Renal cortex interstitium (tissue), 11 donors: Measurements from ENCODE around the gene ABHD4. TPM values are rescaled to one million over a fixed set of nuclear protein-coding genes. Genes with fewer than 3 reads are reported as not detected.

ENCODE experiments used
- DNase-seq, 11 donors: peaks; one replicate each; pipeline ENCODE4 v3.0.0-alpha.2; 2013; ENCODE audit warnings: low read depth in 9 of 11, low spot score in 4 of 11; ENCODE audit errors: extremely low read depth in 1 of 11
- polyA plus RNA-seq, 3 donors: library from polyadenylated mRNA; unstranded; fragments of 120-200 nt; gene quantifications; one replicate each; pipeline ENCODE4 v1.2.1, GENCODE V29; 2013; ENCODE audit not compliant: insufficient read length in 3 of 3

The ABHD4 gene
- polyA plus RNA-seq, 3 donors = 43.3 to 62.2 (median 50.3) TPM

DNA sequence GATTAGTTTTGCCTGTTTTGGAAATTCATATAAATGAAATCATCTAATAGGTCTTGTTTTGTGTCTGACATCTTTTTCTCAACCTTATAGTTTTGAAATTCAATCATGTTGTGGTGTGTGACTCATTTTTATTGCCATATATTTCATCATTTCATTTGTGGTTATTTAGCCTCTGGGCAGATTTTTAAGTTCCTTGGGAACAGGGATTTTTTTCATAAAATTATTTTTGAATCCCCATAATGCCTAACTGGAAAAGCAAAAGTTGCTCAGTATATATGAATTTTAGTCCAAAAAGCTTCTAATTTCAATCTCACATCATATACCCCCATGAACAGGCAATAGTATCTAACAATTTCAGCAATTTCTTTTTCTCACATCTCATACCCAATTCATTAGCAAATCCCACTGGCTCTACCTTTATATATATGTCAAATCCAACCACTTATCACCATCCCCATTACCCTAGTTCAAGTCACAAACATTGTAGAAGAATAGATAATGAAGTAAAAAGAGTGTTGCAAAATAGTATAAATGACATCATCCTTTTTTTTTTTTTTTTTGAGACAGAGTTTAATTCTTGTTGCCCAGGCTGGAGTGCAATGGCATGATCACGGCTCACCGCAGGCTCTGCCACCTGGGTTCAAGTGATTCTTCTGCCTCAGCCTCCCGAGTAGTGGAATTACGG lies 48.6 kb downstream of the ABHD4 start:
- DNase-seq = no peak

DNA sequence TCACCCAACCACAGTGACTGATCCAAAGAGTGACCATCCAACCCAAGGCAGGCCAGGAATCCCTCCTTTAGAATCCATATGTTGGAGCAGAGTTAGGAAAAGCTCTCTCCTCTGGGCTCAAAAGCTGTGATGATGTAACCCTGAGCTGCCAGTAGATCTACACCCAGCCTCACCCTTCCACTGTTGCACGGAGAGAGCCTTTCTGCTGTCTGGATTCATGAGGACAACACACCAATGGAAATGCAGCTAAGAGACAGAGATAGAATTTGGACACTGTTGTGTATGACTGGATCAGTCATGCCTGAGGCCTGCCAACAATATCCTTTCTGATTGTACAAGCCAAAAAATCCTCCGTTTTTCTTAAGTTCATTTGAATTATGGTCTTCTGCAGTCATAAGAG lies 50.4 kb downstream of the ABHD4 start:
- DNase-seq = no peak

- DNase-seq = no peak
These were observed 52.1 kb downstream of the ABHD4 start for GRCh38 chr14:22650046-22650739.

GRCh38 chr14:22650960-22651521 lies 52.9 kb downstream of the ABHD4 start:
- DNase-seq = no peak

DNA sequence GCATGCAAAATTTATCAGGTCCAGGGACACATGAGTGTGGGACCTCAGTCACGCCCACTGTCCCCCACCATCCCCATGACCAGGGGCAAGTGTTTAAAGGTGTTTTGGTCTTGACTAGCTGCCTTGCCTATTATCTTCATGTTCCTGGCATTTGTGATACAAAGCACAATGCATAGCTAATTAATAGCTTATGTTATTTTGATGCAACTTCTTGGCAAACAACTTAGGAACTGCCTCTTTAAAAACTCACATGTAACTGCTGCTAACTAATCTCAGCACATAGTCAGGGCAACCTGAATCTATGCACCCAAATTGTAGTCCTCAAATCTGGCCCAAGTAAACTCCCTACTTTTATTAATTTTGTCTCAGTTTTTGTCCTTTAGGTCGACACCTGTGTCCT lies 53.5 kb downstream of the ABHD4 start:
- DNase-seq = no peak

GRCh38 chr14:22653012-22653621 lies 55.0 kb downstream of the ABHD4 start:
- peak in 5 of 11 donors; percentile 25 to 59 (median 33) for DNase-seq

GRCh38 chr14:22656226-22656625 lies 58.1 kb downstream of the ABHD4 start:
- no peak for DNase-seq

DNA sequence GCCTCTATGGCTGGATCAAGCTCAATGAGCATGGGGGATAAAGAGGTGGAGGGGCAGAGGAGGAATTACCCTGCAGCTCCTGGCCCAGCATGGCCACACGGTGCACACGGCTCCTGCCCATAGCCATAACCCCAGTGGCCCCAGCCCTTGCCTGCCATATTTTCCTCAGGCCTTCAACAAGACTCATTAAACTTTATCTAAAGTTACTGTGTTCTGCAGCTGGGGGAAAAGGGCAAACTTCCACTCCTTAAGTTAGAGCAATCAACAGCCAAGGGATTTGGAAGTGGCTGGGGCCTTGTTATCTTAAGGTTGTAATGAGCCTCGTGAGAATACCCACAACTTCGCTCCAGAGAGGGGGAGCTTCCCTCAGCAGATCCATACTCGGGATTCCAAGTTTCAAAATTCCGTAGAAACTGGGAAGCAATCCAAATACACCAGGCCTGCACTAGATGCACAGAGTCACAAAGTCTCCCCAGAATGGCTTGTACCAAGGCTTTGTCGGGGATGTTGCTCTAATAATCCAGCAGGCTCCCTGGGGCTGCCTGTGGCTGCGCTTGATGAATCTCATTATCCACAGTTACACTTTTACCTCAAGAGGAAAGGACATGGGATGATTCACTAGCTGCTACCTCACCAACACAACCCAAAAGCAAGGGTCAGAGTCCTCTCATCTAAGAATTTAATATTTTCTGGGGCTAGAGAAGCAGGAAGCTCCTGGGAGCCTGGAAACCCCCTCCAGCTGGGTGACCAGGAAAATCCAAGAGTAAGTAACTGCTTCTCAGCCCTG lies 59.0 kb downstream of the ABHD4 start:
- peak in 2 of 11 donors; percentile 18 to 39 for DNase-seq

GRCh38 chr14:22657861-22658260 lies 59.8 kb downstream of the ABHD4 start:
- DNase-seq = no peak

- DNase-seq = no peak
These were observed 60.8 kb downstream of the ABHD4 start for GRCh38 chr14:22658946-22659345.

- no peak for DNase-seq
These were observed 62.6 kb downstream of the ABHD4 start for GRCh38 chr14:22660654-22661053.

Other genes with a start within 250 kb of the ABHD4 start
- gene DAD1, start 9.1 kb upstream of the ABHD4 start, polyA plus RNA-seq = 100 to 1,000 TPM; 238 to 282 (median 257) TPM
- gene OR6J1, start 46.1 kb downstream of the ABHD4 start, polyA plus RNA-seq = under 1 TPM; 0.16 to 0.33 (median 0.22) TPM
- gene OXA1L, start 168.4 kb downstream of the ABHD4 start, polyA plus RNA-seq = 100 to 1,000 TPM; 134 to 142 (median 136) TPM
- gene SLC7A7, start 217.1 kb downstream of the ABHD4 start, polyA plus RNA-seq = 100 to 1,000 TPM; 106 to 125 (median 119) TPM
- gene MRPL52, start 231.6 kb downstream of the ABHD4 start, polyA plus RNA-seq = 100 to 1,000 TPM in 1 of 3 donors, 10 to 100 TPM in 2; 76.1 to 108 (median 97.7) TPM
- gene MMP14, start 238.3 kb downstream of the ABHD4 start, polyA plus RNA-seq = 100 to 1,000 TPM; 130 to 170 (median 135) TPM